Activated naive CD4-positive, alpha-beta T cell treated with anti-CD3 and anti-CD28 coated beads, Interleukin-2, amount 50 U/mL, for 72 hours (primary cell): Measurements from ENCODE around the gene PRR5L. TPM values are rescaled to one million over a fixed set of nuclear protein-coding genes. Genes with fewer than 3 reads are reported as not detected.

Experiments
- ATAC-seq, 2 donors: fragments of 150-1000 bp; cut with Tn5 transposase; 2 replicates each; pipeline ENCODE4 v1.10.0; 2021; ENCODE audit warnings: mild to moderate bottlenecking in 2 of 2, moderate library complexity in 2 of 2
- DNase-seq, 2 donors: peaks; one replicate each; pipeline ENCODE4 v3.0.0; 2021 to 2022; ENCODE audit warnings: low spot score in 2 of 2
- H3K27ac Mint-ChIP-seq, 2 donors: one replicate each; pipeline ENCODE4 v1.8.0; 2022; ENCODE audit warnings: mild to moderate bottlenecking in 2 of 2, mixed read lengths in 2 of 2
- H3K36me3 Mint-ChIP-seq, 2 donors: one replicate each; pipeline ENCODE4 v1.8.0; 2022; ENCODE audit warnings: mixed read lengths in 2 of 2
- H3K9me3 Mint-ChIP-seq, 2 donors: one replicate each; pipeline ENCODE4 v1.8.0; 2022; ENCODE audit warnings: mixed read lengths in 2 of 2
- total RNA-seq, 2 donors: library from RNA; stranded (reverse); gene quantifications; one replicate each; pipeline ENCODE4 v1.2.3, GENCODE V29; 2022

The PRR5L gene
- total RNA-seq, 2 donors from 2014 or later: 2.3 to 46.9 TPM

DNA sequence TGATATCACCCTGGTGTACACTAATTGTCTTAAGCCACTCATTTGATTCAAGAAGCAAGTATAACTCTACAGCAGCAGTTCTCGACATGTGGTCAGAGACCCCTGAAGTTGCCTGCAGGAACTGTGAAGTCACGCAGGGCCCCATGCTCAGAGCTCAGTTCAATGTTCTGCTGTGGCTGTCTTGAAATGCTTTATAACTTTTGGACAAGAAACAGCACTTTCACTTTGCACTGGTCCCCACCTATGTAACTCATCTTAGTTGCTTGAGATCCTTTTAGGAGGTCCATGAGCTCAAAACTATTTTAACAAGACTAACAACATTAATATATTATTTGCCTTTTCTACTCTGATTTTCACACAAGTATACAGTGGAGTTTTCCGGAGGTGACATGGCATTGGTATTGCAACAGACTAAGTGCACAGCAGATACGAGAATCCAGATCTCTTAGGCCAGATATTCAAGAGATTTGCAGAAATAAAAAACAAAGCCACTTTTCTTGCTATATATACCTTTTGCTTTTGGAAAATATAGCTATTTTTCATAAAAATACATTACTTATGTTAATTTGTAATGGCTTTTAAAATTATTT, 64.8 kb downstream of the PRR5L start:
- Mint-ChIP-seq H3K27ac (no peak overlapping the region), H3K36me3 (no peaks in the 10 kb centered on the region), H3K9me3 (no peaks in the 10 kb centered on the region)
- no peak for DNase-seq
- ATAC-seq: no peak

DNA sequence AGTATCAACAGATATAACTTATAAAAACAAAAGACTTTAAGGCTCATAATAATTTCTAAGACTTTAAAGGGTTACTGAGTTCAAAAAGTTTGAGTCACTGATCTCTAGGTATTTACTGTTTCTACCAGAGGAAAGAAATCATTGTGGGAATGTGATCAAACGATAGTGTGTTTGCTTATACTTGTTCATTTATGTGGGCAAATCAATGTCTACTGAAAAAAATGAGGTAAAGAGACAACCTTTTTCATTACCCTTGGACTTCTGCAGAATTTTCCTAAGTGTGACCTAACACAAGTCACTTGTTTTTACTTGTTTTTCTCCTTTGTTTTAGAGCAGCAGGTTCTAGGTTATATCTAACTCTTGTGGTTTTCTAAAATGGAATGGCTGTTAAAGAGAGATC, 65.4 kb downstream of the PRR5L start:
- no peak overlapping the region for H3K27ac Mint-ChIP-seq
- DNase-seq (no peak), ATAC-seq (no peak)
- no peaks in the 10 kb centered on the region for H3K36me3 Mint-ChIP-seq
- no peaks in the 10 kb centered on the region for H3K9me3 Mint-ChIP-seq

DNA sequence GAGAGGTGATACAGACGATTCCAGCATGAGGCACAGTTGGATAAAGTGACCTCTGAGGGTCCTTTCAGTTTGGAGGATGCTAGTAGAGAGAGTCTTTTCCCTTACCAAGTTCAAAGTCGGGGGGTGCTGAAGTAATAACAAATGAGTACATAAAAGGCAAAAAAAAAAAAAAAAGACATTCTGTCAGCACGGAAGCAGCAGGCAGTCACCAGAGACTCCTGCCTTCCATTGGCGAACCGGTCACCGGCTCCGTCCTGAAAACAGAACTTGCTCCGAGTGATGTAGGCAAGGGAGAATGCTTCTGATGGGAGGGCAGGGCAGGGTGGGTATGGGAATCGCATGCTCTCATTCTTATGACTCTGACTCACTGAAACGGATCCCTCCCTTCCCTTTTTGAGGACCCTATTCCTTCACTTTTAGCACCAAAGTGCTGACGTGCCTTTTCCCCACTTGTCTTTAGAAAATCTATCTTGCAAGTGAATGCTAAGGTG, 65.9 kb downstream of the PRR5L start:
- DNase-seq (no peak), ATAC-seq (no peak)
- Mint-ChIP-seq H3K36me3 (no peaks in the 10 kb centered on the region), H3K9me3 (no peaks in the 10 kb centered on the region), H3K27ac (no peak overlapping the region)

DNA sequence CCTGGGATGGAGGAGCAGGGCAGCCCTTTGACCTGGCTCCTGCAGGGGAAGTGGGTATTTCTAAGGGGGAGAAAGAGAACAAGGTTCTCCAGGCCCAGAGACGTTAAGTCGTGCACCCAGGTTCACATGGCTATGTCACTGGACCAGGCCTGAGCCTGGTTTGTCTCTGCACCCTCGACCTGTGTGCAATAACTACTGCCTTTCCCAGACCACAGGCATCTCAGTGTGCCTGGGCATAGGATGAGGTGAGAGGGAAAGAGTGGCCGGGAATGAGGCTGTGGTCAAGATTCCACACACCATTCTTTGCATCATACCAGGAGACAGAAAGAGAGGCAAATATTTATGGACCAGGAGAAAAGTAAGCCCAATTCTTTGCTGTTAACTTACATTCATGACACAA, 66.8 kb downstream of the PRR5L start:
- ATAC-seq (no peak), DNase-seq (no peak)
- H3K27ac Mint-ChIP-seq: no peak overlapping the region
- no peaks in the 10 kb centered on the region for H3K9me3 Mint-ChIP-seq
- no peaks in the 10 kb centered on the region for H3K36me3 Mint-ChIP-seq

DNA sequence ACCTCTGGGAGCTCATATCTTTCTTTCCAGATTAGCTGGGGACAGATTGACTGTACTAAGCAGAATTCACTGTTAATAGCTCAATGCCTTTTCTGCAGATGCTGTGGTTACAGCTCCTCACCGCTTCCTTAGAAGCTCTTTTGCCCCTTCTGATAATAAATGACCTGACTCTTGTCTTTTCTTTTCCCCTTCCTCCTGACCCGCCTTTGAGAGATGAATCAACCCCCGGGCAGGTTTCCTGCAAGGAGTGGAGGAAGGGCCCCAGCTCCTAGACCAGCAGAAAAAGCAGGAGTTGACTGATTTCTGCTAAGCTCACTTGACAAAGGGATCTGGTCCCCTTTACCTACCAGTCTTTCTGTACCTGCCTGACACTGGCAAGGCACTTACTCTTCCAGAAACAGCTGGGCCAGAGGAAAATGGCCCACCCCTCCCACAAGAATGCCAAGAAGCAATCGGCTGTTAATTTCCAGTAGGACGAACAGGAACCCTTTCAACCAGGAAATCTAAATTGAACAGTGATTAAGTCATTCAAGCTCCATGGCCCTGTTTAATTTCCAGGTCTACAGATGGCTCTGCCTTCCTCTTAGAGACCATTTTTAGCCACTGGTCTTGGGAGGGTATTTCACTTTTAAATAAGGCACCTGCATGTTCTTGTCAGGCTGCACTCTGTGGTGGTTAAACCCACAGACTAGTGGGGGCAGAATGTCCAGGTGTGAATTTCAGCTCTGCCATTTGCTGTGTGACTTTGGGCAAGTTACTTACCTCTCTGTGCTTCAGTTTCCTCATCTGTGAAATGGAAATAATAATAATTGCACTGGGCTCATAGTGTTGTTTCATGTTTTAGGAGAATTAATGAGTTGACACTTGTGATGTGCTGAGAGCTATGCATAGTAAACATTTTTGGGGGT, 67.5 kb downstream of the PRR5L start:
- DNase-seq (no peak), ATAC-seq (no peak)
- peak overlapping the region in 1 of 2 donors; percentile 24 for H3K27ac Mint-ChIP-seq
- no peaks in the 10 kb centered on the region for H3K36me3 Mint-ChIP-seq
- no peaks in the 10 kb centered on the region for H3K9me3 Mint-ChIP-seq

DNA sequence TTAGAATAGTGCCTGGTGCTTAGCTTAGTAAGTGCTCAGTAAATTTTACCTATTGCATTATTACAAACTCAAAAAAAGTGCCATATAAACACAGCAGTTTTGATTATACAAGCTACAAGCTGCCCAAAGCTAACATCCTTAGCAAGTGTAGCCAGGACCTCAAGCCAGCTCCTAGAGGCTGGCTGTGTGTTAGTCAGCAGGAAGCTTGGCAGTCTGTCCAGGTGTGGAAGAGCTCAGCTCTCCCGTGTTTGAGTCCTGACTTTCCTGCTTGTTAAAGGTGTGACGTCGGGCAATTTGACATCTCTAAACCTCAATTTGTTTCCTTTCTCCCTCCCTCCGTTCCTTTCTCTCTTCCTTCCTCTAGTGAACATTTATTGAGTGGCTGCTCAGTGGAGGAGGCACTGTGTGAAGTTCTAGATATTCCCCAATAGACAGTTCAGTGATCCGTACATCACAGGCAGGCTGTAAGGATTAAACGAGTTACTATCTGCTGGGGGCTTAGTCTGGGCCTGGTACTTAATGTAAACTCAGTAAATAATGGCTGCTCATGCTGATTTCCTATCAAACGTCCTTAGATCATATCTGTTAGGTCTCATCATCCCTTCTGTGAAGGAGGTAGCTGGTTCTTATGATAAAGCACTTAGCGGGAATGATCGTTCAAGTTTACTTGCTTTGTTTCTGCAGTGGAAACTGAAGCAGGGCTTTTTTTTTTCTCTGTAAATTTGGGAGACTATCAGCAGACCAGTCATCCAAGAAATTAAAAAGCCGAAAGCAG, 68.7 kb downstream of the PRR5L start:
- no peak overlapping the region for H3K27ac Mint-ChIP-seq

DNA sequence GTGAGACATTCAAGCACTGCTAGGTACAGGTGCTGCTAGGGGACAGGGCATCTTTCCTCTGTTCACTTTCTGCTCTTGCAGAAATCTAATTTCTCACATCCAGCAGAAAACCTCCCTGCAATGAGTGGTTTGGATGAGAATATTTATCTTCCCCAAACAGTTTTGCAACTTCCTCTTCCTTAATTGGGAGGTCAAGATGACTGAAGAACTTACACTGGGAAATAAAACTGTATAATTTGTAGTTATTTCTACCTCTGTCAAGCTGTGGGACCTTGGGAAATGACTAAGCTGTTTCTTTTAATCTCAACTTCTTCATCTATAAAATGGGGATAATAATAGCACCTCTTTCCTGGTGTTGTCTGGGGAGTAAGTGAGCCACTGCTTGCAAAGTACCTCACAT, 69.8 kb downstream of the PRR5L start:
- no peaks in the 10 kb centered on the region for H3K36me3 Mint-ChIP-seq
- no peaks in the 10 kb centered on the region for H3K9me3 Mint-ChIP-seq
- ATAC-seq (no peak), DNase-seq (no peak)
- no peak overlapping the region for H3K27ac Mint-ChIP-seq

More for the DNA sequence above, 68.7 kb downstream of the PRR5L start:
- DNase-seq (no peak), ATAC-seq (no peak)
- Mint-ChIP-seq H3K9me3 (no peaks in the 10 kb centered on the region), H3K36me3 (no peaks in the 10 kb centered on the region)

DNA sequence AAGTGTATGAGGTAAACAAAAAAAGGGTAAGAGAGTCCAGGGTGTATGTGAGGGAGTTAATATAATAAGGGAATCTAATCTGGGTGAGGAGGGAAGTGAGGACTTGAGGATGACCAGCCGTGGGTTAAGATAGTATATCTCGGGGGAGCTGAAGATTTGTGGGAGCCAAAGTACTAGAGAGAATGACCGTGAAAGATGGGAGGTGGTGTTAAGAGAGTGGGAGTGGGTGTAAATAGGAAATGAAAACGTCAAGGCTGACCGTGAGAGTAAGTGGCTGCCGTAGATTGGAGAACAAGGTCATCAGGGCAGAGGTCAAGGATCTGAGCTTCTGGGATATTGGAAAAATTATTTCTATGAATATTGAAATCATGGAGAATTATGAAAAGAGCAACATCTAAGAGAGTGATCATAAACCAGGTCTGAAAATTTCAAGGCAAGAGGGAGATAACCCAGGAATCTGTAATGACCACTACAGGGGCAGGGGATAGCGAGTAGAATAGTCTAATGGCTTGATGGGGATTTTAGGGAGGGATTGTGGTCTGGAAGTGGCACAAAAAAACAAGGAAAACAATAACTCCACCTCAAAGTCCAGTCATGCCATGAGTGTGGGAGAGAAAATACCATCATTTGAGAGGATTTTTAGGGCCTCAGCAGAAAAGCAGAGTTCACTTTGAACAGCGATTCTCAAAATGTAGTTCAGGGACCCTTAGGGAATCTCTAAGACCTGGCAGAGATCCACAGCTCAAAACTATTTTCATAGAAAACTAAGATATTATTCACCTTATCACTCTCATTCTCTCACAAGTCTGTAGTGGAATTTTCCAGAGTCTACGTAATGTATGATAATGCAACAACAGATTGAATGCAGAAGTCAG, 72.0 kb downstream of the PRR5L start:
- Mint-ChIP-seq H3K36me3 (no peaks in the 10 kb centered on the region), H3K9me3 (no peaks in the 10 kb centered on the region), H3K27ac (no peak overlapping the region)
- no peak for ATAC-seq
- DNase-seq: no peak

DNA sequence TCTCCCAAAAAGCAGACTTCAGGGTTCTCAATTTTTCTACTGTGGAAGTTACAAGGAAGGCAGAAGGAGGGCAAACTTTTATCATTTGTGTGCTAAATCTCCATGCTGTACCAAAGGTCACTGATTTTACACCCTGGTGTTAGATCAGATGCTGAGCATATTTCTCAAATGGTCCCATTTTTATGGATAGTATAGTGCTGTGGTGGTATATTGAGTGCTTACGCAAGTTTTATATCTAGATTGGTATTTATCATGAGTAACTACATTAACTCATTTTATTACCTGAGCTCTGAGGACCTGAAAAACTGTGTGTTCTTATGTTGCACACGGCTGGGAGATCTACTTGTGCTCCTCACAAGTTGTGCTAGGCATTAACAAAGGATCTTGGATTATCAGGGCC, 75.1 kb downstream of the PRR5L start:
- no peaks in the 10 kb centered on the region for H3K36me3 Mint-ChIP-seq
- ATAC-seq (no peak), DNase-seq (no peak)
- no peaks in the 10 kb centered on the region for H3K9me3 Mint-ChIP-seq
- no peak overlapping the region for H3K27ac Mint-ChIP-seq

DNA sequence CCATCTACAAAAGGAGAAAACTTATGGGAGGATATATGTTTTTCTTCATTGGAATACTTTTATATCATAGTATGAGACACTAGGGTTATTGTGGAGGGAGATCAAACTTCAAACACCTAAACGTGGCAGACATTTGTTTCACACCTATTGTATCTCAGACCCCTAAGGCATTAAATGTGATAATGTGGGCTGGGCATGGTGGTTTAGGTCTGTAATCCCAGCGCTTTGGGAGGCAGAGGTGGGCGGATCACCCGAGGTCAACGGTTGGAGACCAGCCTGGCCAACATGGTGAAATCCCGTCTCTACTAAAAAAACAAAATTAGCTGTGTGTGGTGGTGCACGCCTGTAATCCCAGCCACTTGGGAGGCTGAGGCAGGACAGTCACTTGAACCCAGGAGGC, 75.5 kb downstream of the PRR5L start:
- ATAC-seq: no peak
- Mint-ChIP-seq H3K27ac (no peak overlapping the region), H3K9me3 (no peaks in the 10 kb centered on the region), H3K36me3 (peaks cover 0 to 2% of the 10 kb centered on the region in 2 donors)
- no peak for DNase-seq

DNA sequence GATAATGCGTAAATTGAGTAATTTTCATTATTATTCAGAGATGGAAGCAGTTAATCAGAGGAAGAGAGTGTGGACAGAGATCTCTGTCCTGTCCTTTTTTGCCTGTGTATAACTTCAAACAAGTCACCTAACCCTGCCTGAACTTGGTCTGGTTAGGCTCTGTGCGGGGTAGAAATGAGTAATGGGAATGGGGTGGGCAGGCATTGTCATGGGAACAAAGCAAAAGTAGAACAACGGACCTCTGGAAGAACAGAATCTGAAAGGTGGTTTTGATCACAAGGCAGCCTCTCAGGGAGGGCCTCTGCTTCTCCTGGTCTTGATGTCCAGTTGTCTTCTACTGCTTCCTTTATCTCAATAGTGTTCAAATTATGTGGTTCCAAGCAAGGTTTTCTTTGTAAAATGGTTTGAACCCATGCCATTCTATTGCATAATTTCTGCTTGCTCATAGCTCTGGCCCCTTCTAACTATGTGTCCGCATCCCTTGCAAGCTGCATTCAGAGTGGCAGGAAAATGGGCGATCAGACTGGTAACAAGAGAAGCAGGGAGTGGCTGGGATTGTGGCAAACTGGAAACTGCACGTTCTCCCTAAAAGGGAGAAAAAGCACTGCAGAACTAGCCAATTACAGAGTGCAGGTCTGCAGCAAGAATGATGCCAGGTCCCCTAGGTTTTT, 76.1 kb downstream of the PRR5L start:
- Mint-ChIP-seq H3K9me3 (no peaks in the 10 kb centered on the region), H3K36me3 (peaks cover 0 to 6% of the 10 kb centered on the region in 2 donors), H3K27ac (no peak overlapping the region)
- no peak for DNase-seq
- ATAC-seq: no peak

DNA sequence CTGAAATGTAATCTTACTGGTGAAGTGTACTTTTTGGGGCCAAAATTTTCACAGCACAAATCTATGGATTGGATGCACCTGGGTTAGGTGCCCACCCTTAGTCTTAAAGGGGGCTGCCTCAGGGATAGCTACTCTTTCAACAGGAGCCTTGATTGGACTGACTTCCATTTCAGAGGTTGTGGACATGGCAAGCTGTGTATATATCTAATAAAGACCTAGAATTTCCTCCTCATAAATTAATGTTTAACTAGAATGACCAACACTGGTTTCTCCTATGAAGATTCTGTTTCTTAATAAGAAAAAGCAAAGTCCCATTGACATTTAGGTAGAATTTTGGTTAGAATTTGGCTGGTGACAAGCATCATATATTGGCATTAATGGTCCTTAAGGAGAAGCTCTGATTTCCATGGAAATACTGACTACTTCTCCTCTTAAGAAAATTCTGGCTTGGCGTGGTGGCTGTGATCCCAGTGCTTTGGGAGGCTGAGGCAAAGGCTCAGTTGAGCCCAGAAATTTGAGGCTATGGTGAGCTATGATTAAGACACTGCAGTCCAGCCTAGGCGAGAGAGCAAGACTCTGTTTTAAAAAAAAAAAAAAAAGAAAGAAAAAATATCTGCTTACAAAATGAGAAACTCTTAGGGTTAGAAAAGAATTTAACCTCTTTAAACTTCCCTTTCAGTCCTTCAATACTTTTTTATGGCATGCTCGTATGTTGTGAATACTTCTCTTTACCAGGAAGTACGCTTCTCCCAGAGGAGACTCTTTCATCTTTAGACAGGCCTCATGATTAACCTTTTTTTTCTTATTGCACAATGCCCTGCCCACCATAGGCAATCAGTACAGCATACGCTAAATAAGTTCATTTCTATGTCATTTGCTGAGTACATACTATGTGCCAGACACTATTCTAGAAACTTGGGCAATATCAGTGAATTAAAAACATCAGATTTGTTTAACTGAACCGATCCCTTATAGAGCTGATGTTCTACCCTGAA, 77.2 kb downstream of the PRR5L start:
- DNase-seq (no peak), ATAC-seq (no peak)
- Mint-ChIP-seq H3K36me3 (peaks cover 0 to 14% of the 10 kb centered on the region in 2 donors), H3K27ac (no peak overlapping the region), H3K9me3 (no peaks in the 10 kb centered on the region)

DNA sequence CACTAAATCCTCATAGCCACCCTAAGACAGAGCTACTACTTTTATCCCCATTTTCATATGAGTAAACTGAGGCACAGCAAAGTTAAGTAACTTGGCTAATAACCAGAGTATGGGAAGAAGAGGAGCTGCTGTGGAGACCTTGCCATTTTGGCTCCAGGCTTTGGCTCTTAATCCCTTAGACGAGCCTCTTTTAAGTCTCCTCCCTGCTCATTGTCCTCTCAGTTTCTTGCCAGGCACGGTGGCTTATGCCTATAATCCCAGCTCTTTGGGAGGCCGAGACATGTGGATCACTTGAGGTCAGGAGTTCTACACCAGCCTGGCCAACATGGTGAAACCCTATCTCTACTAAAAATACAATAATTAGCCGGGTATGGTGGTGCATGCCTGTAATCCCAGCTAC, 78.6 kb downstream of the PRR5L start:
- Mint-ChIP-seq H3K9me3 (no peaks in the 10 kb centered on the region), H3K27ac (no peak overlapping the region), H3K36me3 (peaks cover 0 to 27% of the 10 kb centered on the region in 2 donors)
- no peak for ATAC-seq
- DNase-seq: no peak

DNA sequence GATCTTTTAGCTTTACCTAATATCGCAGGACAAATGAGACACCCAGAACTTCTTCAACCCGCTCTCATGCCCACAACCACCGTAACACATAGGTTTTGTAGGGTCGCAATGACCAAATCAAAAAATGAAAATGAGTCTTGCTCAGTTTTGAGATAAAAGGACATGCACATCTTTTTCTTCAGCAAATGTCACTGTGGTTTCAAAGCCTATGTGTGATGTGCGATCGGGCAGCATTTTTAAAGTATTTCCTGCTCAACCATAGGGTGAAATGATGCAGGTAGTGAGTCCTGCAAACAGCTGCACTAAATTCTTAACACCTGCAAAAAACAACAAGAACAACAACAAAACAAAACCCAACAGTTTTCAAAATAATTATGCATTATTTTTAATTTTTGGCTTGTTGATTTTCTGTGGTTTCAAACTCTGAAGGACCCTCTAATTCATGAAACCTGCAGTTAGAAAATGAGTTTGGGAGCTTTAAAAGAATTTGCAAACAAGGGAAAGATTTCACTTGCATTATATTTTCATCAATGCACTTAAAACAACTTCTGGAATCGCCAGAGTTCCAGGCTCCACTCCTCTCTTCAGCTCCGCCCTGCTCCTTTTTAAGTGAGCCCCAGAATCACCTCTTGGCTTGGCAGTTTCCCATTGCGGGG, 79.4 kb downstream of the PRR5L start:
- Mint-ChIP-seq H3K9me3 (no peaks in the 10 kb centered on the region), H3K36me3 (peaks cover 0 to 34% of the 10 kb centered on the region in 2 donors), H3K27ac (no peak overlapping the region)
- no peak for DNase-seq
- ATAC-seq: peak in 1 of 2 donors; percentile 14
